Prostate gland (tissue), 2 donors: ENCODE measurements around the gene NEURL1.

Source experiments
- CTCF ChIP-seq, 4 experiments: fragments of 200-600 bp in 2 of 4; fragments of 450-650 bp in 2 of 4; sonication (generic) in 2 of 4; IDR thresholded peaks; 1 replicate in 3 of 4; 2 replicates in 1 of 4; pipeline ENCODE4 v1.5.1; 2016 to 2019; ENCODE audit warnings: antibody characterized with exemption in 4 of 4, mild to moderate bottlenecking in 2 of 4, moderate library complexity in 2 of 4
- POLR2A ChIP-seq: fragments of 450-650 bp; IDR thresholded peaks from one replicate; pipeline ENCODE4 v1.6.1; 2016; ENCODE audit warnings: antibody characterized with exemption, mild to moderate bottlenecking
- POLR2AphosphoS5 ChIP-seq: sonication (generic); formaldehyde crosslinking; IDR thresholded peaks from one replicate; pipeline ENCODE4 v1.6.1; 2017; ENCODE audit warnings: antibody characterized with exemption

DNA sequence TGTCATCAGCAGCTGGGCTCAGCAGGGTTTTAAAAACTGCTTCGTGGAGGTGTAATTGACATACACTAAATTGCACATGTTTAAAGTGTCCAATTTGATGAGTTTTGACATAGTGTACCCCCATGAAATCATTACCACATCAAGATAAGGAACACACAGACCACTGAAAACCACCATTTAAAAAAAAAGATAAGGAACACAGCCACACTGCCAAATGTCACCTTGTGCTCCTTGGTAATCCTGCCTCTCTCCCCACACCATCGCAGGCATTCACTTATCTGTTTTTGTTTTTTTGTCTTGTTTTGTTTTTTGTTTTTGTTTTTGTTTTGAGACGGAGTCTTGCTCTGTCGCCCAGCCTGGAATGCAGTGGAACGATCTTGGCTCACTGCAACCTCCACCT, 75.0 kb downstream of the NEURL1 start:
- no peak for TF ChIP-seq CTCF (IDR thresholded peaks at IDR 0.05)
- TF ChIP-seq POLR2A: no peak
- no peak for TF ChIP-seq POLR2AphosphoS5
